Forelimb muscle (tissue), 1 donor: ENCODE data around the gene EPN3. TPM values are rescaled to one million over a fixed set of nuclear protein-coding genes. Genes with fewer than 3 reads are reported as not detected.

Source experiments
- DNase-seq: peaks from one replicate; pipeline ENCODE4 v3.0.0-alpha.2; 2013; ENCODE audit warnings: low read depth
- polyA plus RNA-seq: library from polyadenylated mRNA; unstranded; fragments of 120-200 nt; gene quantifications from one replicate; pipeline ENCODE4 v1.2.1, GENCODE V29; 2013; ENCODE audit not compliant: insufficient read length

The EPN3 gene
- polyA plus RNA-seq, 1 donor, result 0.97 TPM

DNA sequence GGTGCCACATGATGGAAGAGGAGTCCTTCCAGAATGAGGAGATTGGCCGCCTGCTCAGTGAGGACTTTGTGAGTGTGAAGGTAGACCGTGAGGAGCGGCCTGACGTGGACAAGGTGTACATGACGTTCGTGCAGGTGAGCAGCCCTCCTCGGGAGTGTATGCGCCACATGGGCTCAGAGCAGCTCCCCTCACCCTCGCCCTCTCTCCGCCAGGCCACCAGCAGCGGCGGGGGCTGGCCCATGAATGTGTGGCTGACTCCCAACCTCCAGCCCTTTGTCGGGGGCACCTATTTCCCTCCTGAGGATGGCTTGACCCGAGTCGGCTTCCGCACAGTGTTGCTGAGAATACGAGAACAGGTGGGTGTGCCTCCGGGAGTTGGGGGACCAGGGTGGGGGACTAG, 16.3 kb downstream of the EPN3 start:
- DNase-seq, result no peak

DNA sequence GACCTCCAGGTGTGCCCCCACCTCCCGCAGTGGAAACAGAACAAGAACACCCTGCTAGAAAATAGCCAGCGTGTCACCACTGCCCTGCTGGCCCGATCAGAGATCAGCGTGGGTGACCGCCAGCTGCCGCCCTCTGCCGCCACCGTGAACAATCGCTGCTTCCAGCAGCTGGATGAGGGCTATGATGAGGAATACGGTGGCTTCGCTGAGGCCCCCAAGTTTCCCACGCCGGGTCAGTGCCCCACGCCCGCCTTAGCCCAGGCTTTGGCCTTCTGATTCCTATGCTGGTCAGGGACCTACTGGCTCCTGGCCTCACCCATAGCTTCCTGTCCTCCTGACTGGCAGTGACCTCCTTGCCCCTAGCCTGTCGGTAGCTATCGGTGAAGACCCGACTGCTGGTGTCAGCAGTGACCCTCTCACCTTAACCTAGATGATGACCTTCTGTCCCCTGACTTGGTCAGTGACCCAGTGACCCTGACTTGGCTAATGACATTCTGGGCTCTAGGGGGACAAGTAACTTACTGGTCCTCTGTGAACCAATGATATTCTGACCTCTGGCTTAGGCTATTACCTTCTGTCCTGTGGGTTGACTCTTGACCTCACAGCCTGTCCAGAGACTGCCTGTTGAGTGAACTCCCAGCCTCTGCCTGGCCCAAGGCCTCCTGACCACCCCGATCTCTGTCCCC, 16.9 kb downstream of the EPN3 start:
- DNase-seq, result no peak

DNA sequence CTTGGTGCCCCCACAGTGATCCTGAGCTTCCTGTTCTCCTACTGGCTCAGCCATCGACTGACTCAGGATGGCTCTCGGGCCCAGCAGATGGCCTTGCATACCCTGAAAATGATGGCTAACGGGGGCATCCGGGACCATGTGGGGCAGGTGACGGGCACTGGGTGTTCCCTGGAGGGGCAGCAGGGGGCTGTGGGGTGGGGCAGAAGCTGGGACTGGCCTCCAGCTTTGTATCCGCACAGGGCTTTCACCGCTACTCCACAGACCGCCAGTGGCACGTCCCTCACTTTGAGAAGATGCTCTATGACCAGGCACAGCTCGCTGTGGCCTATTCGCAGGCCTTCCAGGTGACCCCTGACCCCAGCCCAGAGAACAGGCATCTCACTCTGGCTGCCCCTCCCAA, 17.4 kb downstream of the EPN3 start:
- DNase-seq, result no peak

DNA sequence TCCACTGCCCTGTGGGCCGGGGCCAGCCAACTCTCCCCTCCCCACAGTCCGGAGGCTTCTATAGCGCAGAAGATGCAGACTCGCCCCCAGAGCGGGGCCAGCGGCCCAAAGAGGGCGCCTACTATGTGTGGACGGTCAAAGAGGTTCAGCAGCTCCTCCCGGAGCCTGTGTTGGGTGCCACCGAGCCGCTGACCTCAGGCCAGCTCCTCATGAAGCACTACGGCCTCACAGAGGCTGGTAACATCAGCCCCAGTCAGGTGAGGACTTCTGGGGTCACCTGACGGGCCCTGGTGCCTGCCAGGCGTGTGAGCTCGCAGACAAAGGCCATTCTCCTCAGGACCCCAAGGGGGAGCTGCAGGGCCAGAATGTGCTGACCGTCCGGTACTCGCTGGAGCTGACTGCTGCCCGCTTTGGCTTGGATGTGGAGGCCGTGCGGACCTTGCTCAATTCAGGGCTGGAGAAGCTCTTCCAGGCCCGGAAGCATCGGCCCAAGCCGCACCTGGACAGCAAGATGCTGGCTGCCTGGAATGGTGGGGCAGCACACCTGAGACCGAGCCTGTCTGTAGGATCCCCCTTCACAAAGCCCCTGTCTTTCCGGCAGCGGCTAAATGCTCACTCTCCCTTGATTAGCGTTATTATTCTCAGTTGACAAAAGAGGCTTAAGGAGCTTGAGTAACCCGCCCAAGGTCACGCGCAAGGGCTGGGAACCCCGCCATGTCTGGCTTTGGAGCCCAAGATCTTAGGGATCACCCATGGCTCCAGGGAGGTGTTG, 18.3 kb downstream of the EPN3 start:
- DNase-seq, result no peak

DNA sequence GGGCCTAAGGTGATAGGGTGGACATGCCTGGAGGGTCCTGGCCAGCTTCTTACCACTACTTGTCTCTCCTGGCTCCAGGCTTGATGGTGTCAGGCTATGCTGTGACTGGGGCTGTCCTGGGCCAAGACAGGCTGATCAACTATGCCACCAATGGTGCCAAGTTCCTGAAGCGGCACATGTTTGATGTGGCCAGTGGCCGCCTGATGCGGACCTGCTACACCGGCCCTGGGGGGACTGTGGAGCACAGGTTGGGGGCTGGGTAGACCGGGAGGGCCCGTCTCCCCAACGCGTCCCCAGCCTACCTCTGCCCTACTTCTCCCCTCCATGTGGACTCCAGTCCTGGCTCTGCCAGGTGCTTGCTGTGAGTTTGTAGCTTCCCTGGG, 18.9 kb downstream of the EPN3 start:
- DNase-seq, result no peak

DNA sequence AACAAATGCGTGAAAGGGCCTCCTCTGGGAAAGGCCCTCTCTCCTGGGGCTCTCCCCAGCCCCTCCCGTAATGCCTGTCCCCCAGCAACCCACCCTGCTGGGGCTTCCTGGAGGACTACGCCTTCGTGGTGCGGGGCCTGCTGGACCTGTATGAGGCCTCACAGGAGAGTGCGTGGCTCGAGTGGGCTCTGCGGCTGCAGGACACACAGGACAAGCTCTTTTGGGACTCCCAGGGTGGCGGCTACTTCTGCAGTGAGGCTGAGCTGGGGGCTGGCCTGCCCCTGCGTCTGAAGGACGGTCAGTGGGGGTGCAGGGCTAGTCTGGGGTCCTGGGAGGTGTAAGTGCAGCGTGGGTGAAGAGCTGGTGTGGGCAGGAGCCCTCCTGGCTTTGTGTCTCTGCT, 19.3 kb downstream of the EPN3 start:
- no peak for DNase-seq

DNA sequence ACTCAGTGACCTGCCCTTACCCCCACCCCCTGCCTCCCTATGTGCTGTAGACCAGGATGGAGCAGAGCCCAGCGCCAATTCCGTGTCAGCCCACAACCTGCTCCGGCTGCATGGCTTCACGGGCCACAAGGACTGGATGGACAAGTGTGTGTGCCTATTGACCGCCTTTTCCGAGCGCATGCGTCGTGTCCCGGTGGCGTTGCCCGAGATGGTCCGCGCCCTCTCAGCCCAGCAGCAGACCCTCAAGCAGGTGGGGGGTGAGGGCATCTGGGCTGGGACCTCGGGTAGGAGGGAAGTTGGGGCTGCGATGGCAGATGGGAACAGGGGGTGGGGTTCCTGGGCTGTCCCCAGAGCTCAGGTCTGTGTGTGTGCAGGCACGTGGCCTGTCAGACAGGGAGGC, 21.7 kb downstream of the EPN3 start:
- no peak for DNase-seq

DNA sequence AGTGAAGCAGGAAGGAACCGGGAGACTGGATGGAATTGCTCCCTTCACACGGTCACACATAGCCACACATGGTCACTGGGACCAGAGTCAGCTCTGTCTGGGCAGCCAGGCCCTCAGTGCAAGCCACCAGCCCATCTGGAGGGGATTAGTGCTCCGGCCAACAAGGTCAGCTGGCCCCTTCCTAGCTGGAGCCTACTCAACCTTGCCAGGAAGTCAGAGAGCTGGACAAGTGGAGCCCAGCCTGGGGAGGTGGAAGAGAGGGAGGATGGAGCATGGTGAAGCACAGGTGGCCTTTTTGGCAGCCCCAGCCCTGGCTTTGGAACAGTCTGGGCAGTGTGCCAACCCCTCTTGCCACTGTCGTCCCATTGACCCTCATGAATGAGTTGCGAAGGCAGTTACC, 24.3 kb downstream of the EPN3 start:
- DNase-seq, result no peak

DNA sequence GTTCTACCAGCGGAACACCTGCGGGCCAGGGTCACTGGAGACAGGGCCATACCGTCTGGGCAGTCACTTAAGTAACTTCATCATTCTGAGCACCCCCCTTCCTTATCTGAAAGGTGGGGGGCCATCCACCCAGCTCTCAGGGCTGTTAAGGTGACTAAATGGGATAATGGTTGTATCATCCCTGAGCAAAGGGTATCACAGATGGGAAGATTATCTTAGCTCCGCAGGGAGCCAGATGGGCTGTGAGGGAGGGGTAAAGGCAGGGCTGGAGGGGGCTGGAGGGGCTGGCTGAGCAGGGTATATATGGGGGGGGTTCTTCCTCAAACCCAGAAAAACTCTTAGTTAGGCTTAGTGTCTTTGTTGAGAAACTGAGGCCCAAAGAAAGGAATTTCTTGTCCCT, 25.1 kb downstream of the EPN3 start:
- no peak for DNase-seq

DNA sequence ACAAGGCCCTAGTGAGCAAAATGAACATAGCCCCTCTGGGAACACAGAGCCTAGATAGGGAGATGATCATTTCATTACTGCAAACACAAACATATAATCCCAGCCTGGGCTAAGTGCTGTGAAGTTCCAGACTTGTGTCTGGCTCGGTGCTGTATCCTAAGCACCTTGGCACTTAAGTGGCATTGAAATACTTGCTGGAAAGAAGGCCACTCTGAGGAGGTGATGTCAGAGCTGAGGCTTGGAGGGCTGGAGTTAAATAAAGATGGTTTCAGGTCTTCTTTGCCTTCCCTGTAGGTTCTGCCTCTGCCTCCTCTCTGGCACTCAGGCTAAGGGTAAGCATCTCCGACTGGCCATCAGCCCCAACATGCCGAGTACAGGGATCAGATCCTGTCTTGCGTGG, 25.6 kb downstream of the EPN3 start:
- DNase-seq, result no peak

DNA sequence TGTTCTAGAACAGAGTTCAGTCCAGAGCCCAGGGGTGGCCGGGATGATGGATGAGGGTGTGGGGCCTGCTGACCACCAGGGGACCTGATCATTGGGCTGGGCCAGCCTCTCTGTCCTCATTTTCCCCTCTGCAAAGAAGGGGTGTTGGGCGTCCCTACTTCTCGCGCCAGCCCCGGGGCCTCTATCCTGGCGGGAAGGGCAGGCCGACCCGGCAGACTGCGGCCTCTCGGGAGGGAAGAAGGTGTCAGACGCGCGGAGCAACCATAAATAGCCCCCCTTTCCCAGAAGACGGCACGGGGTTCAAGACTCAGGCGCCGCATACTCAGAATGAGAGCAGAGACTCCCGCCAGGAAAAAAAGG, 26.0 kb downstream of the EPN3 start:
- DNase-seq, result no peak

DNA sequence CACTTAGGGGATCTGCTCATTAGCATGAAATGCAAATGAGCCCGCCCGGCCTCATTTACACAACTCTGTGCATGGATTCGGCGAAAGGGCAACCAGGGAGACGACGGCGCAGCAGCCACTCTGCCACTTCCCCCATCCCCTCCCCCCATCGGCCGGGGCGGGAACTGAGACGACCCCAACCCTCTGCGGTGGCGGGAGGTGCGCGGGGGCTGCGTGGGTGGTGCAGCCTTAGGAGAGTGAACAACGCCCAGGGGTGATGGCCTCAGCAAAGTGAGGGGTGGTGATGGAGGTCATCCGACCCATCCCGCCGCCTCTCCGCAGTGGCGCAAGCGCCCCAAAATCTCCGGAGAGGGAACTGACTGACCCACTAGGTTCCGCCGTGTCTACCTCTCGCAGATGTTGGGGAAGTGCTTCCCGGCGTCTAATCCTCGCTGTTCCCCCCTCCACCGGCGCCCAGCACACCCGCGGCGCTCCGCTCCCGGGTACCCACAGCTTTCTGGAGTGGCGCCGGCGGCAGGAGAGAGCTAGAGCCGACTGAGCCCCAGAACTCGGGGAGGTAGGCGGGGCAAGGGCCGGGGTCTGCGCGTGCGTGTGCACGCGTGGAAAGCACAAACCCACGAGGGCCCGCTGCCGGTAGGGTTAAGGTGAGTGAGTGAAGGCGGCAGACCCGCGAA, 26.5 kb downstream of the EPN3 start:
- DNase-seq, result no peak

DNA sequence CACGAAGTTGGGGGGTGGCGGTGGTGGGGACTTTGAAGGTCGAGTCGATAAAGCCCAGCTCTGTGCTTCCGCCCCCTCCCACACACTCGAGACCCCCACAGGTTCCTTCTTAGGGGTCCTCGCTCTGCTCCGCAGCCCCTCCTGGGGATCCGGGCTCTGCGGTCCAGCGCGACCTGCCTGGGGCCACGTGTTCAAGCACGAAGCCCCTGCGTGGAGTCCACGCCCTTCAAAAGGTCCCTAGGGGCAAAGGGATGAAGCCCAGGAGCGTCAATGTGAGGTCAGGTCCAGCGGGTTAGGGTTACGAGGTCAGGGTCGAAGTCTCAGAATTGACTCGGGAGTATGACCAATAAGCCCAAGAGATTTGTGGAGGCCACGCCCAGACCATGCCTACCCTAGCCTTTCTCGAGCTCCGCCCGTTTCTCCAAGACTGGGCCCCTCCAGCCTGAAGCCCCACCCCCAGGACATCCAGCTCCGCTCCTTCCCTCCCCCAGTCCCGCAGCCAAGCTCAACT, 27.2 kb downstream of the EPN3 start:
- no peak for DNase-seq

DNA sequence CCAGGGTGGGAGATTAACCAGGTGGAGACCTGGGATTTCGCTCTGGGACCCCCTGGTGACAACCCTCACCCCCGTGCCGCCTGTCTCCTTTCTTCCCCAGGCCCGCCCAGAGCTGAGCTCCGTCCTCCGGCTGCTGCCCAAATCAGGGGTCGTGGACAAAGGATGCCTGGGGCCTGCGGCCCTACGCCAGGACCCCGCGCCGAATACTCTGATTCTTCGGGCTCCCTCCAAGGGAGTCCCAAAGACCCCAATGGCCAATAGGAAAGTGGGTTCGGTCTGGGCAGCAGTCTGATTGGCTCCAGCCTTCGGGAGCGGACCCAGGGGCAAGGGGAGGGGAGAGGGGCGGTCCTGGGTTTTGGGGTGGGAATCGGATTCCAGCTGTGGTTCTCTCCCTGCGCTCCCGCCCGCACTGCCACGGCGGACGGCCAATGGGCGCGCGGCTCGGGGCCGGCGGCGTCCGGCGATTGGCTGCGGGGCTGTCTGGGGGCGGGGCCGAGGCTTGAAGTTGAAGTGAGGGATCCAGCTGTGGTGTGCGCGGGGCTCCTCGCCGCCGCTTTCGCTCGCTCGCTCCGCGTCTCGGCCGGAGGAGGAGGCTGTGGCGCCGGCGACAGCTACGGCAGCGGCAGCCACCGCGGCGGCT, 27.8 kb downstream of the EPN3 start, which contains the start of gene CACNA1G:
Gene CACNA1G (plus strand): TSS at position 531 of the 640 bp plus-strand sequence. CDS start 745 bp downstream, outside the sequence.
- DNase-seq, result no peak

DNA sequence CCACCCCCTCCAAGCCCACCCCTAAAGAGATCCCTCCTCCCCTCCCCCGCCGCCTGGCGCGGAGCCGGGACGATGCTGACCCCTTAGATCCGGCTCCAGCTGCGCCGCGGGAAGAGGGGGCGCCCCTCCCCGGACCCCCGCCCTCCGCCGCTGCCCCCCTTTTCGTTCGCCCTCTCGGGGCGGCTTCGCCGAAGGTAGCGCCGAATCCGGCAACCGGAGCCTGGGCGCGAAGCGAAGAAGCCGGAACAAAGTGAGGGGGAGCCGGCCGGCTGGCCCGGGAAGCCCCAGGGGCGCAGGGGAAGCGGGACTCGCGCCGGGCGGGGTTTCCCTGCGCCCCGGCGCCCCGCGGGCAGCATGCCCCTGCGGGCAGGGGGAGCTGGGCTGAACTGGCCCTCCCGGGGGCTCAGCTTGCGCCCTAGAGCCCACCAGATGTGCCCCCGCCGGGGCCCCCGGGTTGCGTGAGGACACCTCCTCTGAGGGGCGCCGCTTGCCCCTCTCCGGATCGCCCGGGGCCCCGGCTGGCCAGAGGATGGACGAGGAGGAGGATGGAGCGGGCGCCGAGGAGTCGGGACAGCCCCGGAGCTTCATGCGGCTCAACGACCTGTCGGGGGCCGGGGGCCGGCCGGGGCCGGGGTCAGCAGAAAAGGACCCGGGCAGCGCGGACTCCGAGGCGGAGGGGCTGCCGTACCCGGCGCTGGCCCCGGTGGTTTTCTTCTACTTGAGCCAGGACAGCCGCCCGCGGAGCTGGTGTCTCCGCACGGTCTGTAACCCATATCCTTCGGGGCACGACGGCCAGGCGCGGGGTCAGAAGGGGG, 28.6 kb downstream of the EPN3 start:
- no peak for DNase-seq

DNA sequence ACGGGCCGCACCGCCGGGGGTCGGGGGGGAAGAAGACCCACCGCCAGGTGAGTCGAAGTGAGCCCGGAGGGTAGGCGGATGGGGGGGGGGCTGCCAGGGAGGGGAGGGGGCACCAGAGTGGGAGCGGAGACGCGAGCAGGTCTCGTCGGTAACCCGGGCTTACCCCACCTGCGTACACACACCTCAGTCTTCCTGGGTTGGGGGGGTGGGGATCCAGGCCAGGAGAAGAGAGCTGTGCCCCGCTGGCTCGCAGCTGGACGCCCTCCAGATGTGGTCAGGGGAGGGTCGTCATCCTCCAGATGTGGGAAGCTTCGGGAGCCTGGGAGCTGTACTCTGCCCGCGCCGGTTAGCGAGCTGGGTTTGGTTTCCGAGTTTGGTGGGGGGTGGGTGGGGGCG, 29.2 kb downstream of the EPN3 start:
- DNase-seq, result no peak

DNA sequence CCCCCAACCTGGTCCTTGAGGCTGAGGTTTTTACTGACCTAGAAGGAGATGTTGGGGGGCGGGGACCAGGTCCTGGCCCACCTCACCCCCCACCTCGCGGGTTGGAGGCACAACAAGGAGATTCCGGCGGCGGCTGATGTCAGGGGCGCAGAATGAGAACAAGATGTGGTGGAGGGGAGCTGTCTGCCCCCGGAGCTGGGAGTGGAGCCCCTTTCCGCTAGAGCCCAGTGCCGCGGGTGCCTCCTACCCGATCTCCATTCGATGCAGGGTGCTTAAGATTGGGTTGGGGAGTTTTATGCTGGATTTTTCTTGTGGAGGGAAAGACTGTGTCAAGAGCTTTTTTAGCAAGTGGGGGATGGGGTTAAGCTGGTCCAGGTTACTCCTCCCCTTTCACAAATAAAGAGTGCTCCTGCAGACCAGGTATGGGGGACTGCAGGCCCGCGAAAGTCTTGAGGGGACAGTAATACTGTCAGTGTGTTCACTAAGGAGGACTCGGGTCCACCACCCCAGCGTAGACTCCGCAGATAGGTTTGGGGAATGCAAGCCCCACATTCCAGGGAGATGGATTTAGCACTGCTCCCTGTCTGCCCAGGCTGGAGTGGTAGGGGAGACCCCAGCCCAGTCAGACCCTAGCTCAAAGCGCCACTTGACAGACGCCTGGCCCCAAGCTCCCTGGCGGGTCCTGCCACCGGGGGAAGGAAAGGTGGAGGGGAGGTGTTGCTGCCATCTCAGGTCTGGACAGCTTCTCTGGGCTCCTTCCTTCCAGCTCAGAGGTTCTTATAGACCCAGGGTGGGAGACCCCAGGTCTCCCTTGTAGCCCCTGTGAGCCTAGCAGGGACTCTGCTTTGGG, 29.9 kb downstream of the EPN3 start:
- no peak for DNase-seq

DNA sequence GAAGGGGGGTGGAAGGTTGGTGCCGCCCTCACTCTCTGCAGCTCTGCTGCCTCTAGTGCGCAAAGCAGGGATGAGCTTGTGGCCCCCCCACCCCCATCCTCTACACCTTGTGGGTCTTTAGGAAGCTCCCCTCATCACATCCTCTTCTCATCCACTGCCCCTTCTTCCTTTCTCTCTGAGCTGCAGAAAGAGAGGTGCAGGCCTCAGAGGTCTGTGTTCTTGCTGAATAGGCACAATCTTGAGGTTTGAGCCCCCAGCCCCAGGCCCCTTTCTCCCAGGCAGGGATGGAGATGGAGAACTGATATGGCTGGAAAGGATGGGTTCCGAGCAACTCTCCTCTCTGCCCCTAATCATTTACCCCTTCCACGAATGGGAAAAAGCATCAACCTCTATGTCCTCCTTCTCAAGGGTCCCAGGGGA, 30.6 kb downstream of the EPN3 start:
- DNase-seq, result no peak

DNA sequence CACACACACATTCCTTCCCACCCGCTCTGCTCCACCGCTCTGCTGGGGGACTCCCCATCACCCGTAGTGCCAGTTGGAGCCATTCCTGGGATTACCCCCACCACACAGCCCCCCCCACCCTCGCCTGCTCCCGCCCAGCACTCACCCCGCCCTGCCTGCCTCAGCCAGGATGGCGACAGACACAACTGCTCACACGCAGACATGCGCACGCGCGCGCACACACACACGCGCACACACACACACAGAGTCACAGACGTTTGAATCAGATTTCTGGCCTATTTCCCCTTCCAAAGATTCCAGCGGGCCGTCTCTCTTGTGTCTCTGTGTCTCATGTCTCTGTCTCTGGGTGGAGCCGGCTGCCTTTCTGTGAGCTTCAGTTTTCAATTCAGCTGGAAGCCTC, 32.4 kb downstream of the EPN3 start:
- no peak for DNase-seq
